Tibial nerve (tissue), 4 donors: Measurements from ENCODE around the gene ATAT1. TPM values are rescaled to one million over a fixed set of nuclear protein-coding genes. Genes with fewer than 3 reads are reported as not detected.
A peak's percentile ranks its signal among the peaks of the same experiment; 100 is the strongest.

Experiments
- DNase-seq, 2 donors: peaks; one replicate each; pipeline ENCODE4 v3.0.0-alpha.2; 2019; ENCODE audit warnings: low spot score in 2 of 2
- H3K27ac ChIP-seq, 4 donors: fragments of 200-600 bp; sonication (generic) in 3 of 4; one replicate each; pipeline ENCODE4 v1.5.1; 2017 to 2019; ENCODE audit warnings: mild to moderate bottlenecking in 1 of 4
- H3K27me3 ChIP-seq, 2 donors: fragments of 200-600 bp; sonication (generic) in 1 of 2; one replicate each; pipeline versions ENCODE4 v1.5.1 to v1.6.0; 2017 to 2019
- H3K36me3 ChIP-seq, 3 donors: fragments of 200-600 bp; sonication (generic); one replicate each; pipeline ENCODE4 v1.5.1; 2018 to 2019
- H3K4me1 ChIP-seq, 4 donors: fragments of 200-600 bp; sonication (generic) in 3 of 4; one replicate each; pipeline ENCODE4 v1.5.1; 2017 to 2019
- H3K4me3 ChIP-seq, 4 donors: fragments of 200-600 bp; sonication (generic) in 3 of 4; one replicate each; pipeline ENCODE4 v1.5.1; 2017 to 2019; ENCODE audit warnings: mild to moderate bottlenecking in 1 of 4, moderate library complexity in 1 of 4
- H3K9me3 ChIP-seq, 4 donors: fragments of 200-600 bp; sonication (generic) in 3 of 4; one replicate each; pipeline ENCODE4 v1.5.1; 2017 to 2019
- EP300 ChIP-seq, 2 donors: sonication (generic); formaldehyde crosslinking; IDR thresholded peaks; one replicate each; pipeline ENCODE4 v1.6.1; 2017; ENCODE audit warnings: antibody characterized with exemption in 2 of 2, mild to moderate bottlenecking in 1 of 2
- POLR2A ChIP-seq, 2 donors: fragments of 450-650 bp; IDR thresholded peaks; one replicate each; pipeline ENCODE4 v1.6.1; 2017; ENCODE audit warnings: antibody characterized with exemption in 2 of 2, mild to moderate bottlenecking in 2 of 2, moderate library complexity in 2 of 2
- WGBS, 2 donors: methylation state at CpG; one replicate each; pipeline ENCODE4 v1.1.5; 2018; 5-methylcytosine and 5-hydroxymethylcytosine counted together
- total RNA-seq, 4 donors: library from RNA; depleted of rRNA; stranded (reverse); fragments of >200 nt; gene quantifications; one replicate each; pipeline ENCODE4 v1.1.0, GENCODE V29; 2016
- TF ChIP-seq, protein P1 (sequence below), 5 experiments: fragments of 200-600 bp in 3 of 5; fragments of 450-650 bp in 2 of 5; sonication (generic) in 3 of 5; IDR thresholded peaks; one replicate each; pipeline ENCODE4 v1.5.1; 2016 to 2019; ENCODE audit warnings: antibody characterized with exemption in 5 of 5, mild to moderate bottlenecking in 3 of 5, moderate library complexity in 2 of 5

Gene ATAT1
- total RNA-seq, 4 donors from 2014 or later = 5.5 to 18.0 (median 7.7) TPM

- 5 to 9% methylated on average over 12 to 17 of the region's 21 CpGs for WGBS, 2 donors
Observed at GRCh38 chr6:30684386-30685156, 57.9 kb downstream of the ATAT1 start.

DNA sequence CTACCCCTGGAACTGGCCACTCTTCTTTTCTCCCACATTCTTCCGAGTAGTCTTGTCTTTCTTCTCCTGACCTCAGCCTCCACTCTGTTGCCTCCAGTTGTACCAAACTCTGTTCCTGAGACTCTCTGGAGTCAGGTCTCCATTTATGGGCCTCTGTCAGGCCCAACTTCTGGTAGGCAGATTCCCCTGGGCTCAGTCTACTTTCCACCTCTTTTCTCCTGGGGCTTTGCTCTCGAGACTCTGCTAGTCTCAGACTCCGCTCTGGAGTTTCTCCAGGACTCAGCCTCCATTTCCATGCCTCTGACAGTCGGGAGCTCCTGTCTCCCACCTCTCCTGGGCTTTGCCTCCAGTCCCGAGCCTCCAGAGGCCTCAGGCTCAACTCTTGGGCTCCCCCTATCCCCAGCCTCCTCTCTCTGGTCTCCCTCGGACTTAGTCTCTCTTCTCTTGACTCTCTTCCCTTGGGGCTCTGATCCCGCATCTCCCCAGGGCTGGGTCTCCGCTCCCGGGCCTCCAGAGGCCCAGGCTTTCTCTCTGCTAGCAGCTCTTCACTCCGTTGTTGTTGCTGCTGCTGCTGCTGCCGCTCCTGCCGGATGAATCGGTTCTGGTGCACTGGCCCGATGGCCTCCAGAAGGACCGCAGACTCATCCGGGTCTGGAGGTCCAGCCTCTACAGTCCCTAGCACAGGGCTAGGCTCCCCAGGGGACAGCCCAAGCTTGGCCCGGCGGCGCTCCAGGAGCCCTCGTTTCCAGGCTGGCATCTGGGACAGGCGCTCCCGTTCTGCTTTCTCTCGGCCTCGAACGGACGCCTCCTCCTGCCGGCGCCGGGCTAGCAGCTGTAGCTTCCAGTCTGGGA is 58.7 kb downstream of the ATAT1 start:
- WGBS, 2 donors = 10 to 11% methylated on average over 28 to 29 of the region's 29 CpGs
- no peak for DNase-seq
- H3K27me3 ChIP-seq = no peaks in the 10 kb centered on the region

More at GRCh38 chr6:30684386-30685156, 57.9 kb downstream of the ATAT1 start:
- Histone ChIP-seq H3K4me3 (peak overlapping the region; percentile 73 to 92 (median 83)), H3K36me3 (peaks cover 0 to 16% (median 0%) of the 10 kb centered on the region in 3 donors), H3K4me1 (peaks cover 0 to 87% (median 66%) of the 10 kb centered on the region in 4 donors), H3K27me3 (no peaks in the 10 kb centered on the region), H3K9me3 (no peaks in the 10 kb centered on the region), H3K27ac (peak overlapping the region; percentile 97 to 99 (median 98))
- TF ChIP-seq POLR2A (IDR thresholded peaks at IDR 0.05) (no peak), EP300 (IDR thresholded peaks at IDR 0.05) (no peak)
- TF ChIP-seq, protein P1, sequence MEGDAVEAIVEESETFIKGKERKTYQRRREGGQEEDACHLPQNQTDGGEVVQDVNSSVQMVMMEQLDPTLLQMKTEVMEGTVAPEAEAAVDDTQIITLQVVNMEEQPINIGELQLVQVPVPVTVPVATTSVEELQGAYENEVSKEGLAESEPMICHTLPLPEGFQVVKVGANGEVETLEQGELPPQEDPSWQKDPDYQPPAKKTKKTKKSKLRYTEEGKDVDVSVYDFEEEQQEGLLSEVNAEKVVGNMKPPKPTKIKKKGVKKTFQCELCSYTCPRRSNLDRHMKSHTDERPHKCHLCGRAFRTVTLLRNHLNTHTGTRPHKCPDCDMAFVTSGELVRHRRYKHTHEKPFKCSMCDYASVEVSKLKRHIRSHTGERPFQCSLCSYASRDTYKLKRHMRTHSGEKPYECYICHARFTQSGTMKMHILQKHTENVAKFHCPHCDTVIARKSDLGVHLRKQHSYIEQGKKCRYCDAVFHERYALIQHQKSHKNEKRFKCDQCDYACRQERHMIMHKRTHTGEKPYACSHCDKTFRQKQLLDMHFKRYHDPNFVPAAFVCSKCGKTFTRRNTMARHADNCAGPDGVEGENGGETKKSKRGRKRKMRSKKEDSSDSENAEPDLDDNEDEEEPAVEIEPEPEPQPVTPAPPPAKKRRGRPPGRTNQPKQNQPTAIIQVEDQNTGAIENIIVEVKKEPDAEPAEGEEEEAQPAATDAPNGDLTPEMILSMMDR (IDR thresholded peaks at IDR 0.05) = no peak
- peak in 1 of 2 donors; percentile 39 for DNase-seq

GRCh38 chr6:30686009-30686907 is 59.6 kb downstream of the ATAT1 start, which contains the start of gene PPP1R18:
TSS of gene PPP1R18 (minus strand) at chr6:30686645. CDS start at chr6:30686018, 627 bp downstream.
- 0 to 1% methylated on average over 23 to 24 of the region's 41 CpGs for WGBS, 2 donors
- H3K4me1 ChIP-seq = peaks cover 0 to 84% (median 58%) of the 10 kb centered on the region in 4 donors
- H3K27ac ChIP-seq = peak within 1 kb of the TSS; percentile 97 to 99 (median 98)
- peak in 1 of 2 donors; percentile 47 for TF ChIP-seq EP300 (IDR thresholded peaks at IDR 0.05)
- peak in 1 of 2 donors; percentile 32 for TF ChIP-seq POLR2A (IDR thresholded peaks at IDR 0.05)
- TF ChIP-seq, protein P1 (IDR thresholded peaks at IDR 0.05) = no peak
- peak within 1 kb of the TSS; percentile 73 to 92 (median 83) for H3K4me3 ChIP-seq
- H3K27me3 ChIP-seq = no peaks in the 10 kb centered on the region
- H3K9me3 ChIP-seq = no peaks in the 10 kb centered on the region
- no peaks in the 10 kb centered on the region for H3K36me3 ChIP-seq
- DNase-seq = peak; percentile 71 to 72

More for the DNA sequence above, 58.7 kb downstream of the ATAT1 start:
- peaks cover 0 to 7% (median 0%) of the 10 kb centered on the region in 3 donors for H3K36me3 ChIP-seq
- peaks cover 0 to 87% (median 65%) of the 10 kb centered on the region in 4 donors for H3K4me1 ChIP-seq
- H3K27ac ChIP-seq = peak overlapping the region; percentile 97 to 99 (median 98)
- H3K4me3 ChIP-seq = peak overlapping the region; percentile 73 to 92 (median 83)
- TF ChIP-seq POLR2A (IDR thresholded peaks at IDR 0.05) (no peak), EP300 (IDR thresholded peaks at IDR 0.05) (no peak)
- TF ChIP-seq, protein P1 (IDR thresholded peaks at IDR 0.05) = no peak
- H3K9me3 ChIP-seq = no peaks in the 10 kb centered on the region

DNA sequence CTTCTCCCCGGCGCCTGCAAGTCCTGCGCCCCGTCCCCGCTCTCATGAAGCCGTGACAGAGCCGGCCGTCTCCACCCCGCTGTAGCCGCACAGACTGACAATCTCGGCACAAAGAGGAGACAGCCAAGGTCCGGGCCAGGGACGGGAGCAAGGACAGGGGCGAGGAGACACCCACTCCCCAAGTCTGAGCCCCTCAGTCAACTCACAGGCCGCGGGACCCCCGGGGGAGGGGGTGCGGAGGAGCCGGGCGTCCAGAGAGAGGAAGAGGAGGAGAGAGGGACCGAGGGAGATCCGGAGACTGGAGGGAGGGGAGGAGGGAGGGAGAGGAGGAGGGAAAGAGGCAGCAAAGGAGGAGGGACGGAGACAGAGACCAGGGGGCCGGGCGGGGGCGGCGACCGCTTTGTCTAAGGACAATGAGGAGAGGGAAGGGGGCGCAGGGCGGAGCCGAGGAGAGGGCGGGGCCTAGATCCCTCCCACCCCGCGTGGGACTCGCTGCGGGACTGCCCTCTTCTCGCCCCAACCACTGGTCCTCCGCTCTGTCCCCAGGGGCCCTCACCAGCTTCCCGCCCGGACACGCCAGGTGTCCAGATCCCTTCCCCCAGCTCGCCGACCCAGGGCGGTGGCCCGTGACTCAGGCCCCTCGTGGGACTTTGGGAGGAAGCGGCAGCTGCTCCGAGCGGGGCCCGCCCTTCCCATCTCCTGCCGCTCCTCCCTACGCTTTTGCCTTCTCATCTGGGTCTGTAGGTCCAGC is 60.4 kb downstream of the ATAT1 start:
- DNase-seq = peak; percentile 89
- Histone ChIP-seq H3K4me1 (peaks cover 0 to 80% (median 54%) of the 10 kb centered on the region in 4 donors), H3K9me3 (no peaks in the 10 kb centered on the region), H3K27ac (peak overlapping the region; percentile 97 to 99 (median 98)), H3K27me3 (no peaks in the 10 kb centered on the region), H3K36me3 (no peaks in the 10 kb centered on the region), H3K4me3 (peak overlapping the region; percentile 73 to 92 (median 83))
- 1% methylated on average over 33 to 48 of the region's 52 CpGs for WGBS, 2 donors
- TF ChIP-seq, protein P1 (IDR thresholded peaks at IDR 0.05) = no peak
- peak; percentile 17 to 48 for TF ChIP-seq POLR2A (IDR thresholded peaks at IDR 0.05)
- TF ChIP-seq EP300 (IDR thresholded peaks at IDR 0.05) = peak; percentile 72 to 95
